ENCODE data around the gene RASSF8. TPM values are rescaled to one million over a fixed set of nuclear protein-coding genes. Genes with fewer than 3 reads are reported as not detected.

The RASSF8 gene
- total and polyA plus RNA-seq, 2 of the 8 experiments (the other 6 are each of a cell fraction or from before 2014, with no cell fraction given) = 6.4 to 46.7 TPM

- Histone ChIP-seq H3K18ac (ENCODE audit: extremely low read depth, low read length) (no peak overlapping the region), H2BK12ac (ENCODE audit: low read depth, low read length) (no peak overlapping the region), H4K5ac (ENCODE audit: insufficient read length, low read depth, low read length) (no peak overlapping the region), H3K4me2 (ENCODE audit: insufficient read depth in 1 of 2, low read depth in 2 of 2, low read length in 2 of 2) (no peak overlapping the region), H3K23me2 (ENCODE audit: low read depth, low read length) (no peaks in the 10 kb centered on the region), H3K79me2 (ENCODE audit: control insufficient read depth in 1 of 2, insufficient read depth in 2 of 2, low read length in 2 of 2) (no peaks in the 10 kb centered on the region), H4K20me1 (replicated peaks in 1 of 2; ENCODE audit: control insufficient read depth in 1 of 2, insufficient read depth in 2 of 2, low read length in 2 of 2) (no peaks in the 10 kb centered on the region), H3K4ac (replicated peaks; ENCODE audit: insufficient read length, low read depth, low read length) (no peak overlapping the region), H3K36me3 (ENCODE audit: control insufficient read depth in 2 of 4, insufficient read depth in 4 of 4, low read length in 3 of 4) (no peaks in the 10 kb centered on the region), H2BK5ac (ENCODE audit: low read depth, low read length) (no peak overlapping the region), H3K4me3 (ENCODE audit: extremely low read depth in 1 of 4, insufficient read depth in 2 of 4, low read depth in 3 of 4, low read length in 4 of 4) (no peak overlapping the region), H2BK20ac (ENCODE audit: low read length) (no peak overlapping the region), H3K9ac (replicated peaks in 1 of 4; ENCODE audit: extremely low read depth in 1 of 4, low read depth in 3 of 4, low read length in 3 of 4) (no peak overlapping the region), H3K9me3 (ENCODE audit: insufficient read depth in 2 of 2, low read depth in 1 of 2, low read length in 1 of 2) (no peaks in the 10 kb centered on the region), H3K56ac (replicated peaks; ENCODE audit: insufficient read length, low read depth, low read length) (no peak overlapping the region), H3K23ac (ENCODE audit: insufficient read length) (no peak overlapping the region), H2BK120ac (replicated peaks; ENCODE audit: low read depth, low read length) (no peak overlapping the region), H3K27ac (ENCODE audit: low read depth, low read length) (no peak overlapping the region), H2AK5ac (ENCODE audit: low read depth, low read length) (no peak overlapping the region), H3K79me1 (ENCODE audit: low read depth, low read length) (no peaks in the 10 kb centered on the region), H3K4me1 (replicated peaks in 1 of 4; ENCODE audit: control insufficient read depth in 3 of 4, insufficient read depth in 4 of 4, low read length in 3 of 4) (no peaks in the 10 kb centered on the region), H2BK15ac (ENCODE audit: low read length) (no peak overlapping the region), H4K91ac (replicated peaks; ENCODE audit: insufficient read length, low read length) (no peak overlapping the region), H4K8ac (ENCODE audit: extremely low read depth, insufficient read depth, low read length) (no peak overlapping the region), H3K27me3 (replicated peaks in 1 of 4; ENCODE audit: control insufficient read depth in 3 of 4, extremely low read depth in 1 of 4, insufficient read depth in 3 of 4, low read length in 3 of 4) (no peaks in the 10 kb centered on the region), H2AFZ (ENCODE audit: low read length) (no peak overlapping the region), H3K14ac (ENCODE audit: insufficient read length) (no peak overlapping the region)
- ChIA-PET POLR2A (ENCODE audit: partially characterized antibody) (interaction anchor here (1.5 kb wide), 1 partner anchor 10 kb away, joined by 5 read pairs; no protein-coding TSS in a partner anchor), CTCF (ENCODE audit: partially characterized antibody) (interaction anchor here (0.6 to 2.7 kb wide), 4 partner anchors 10 to 117 kb away, joined by 3 to 22 read pairs (median 4); no protein-coding TSS in a partner anchor)
- WGBS, 2 experiments (ENCODE audit: extremely low coverage in 1 of 2, insufficient coverage in 1 of 2, insufficient read length in 1 of 2, insufficient replicate concordance in 2 of 2, low coverage in 1 of 2, low lambda C conversion rate in 2 of 2, missing lambda C conversion rate in 1 of 2) = 86% methylated on average over 5 of the region's 5 CpGs; no CpG with 5 or more reads in 1 of the 2 experiments
- DNase-seq (ENCODE audit: low read depth in 1 of 2, low spot score in 2 of 2) = no peak
- FAIRE-seq = no peak
- TF ChIP-seq FOSL1 (IDR thresholded peaks at IDR 0.05; ENCODE audit: insufficient read depth, low read depth, low read length) (no peak), POLR2A (IDR thresholded peaks at IDR 0.05; ENCODE audit: control extremely low read depth in 1 of 2, low read depth in 2 of 2, low read length in 2 of 2) (no peak), CHD1 (IDR thresholded peaks at IDR 0.05; ENCODE audit: low read depth, low read length) (no peak), BCL11A (IDR thresholded peaks at IDR 0.05; ENCODE audit: low read depth in 2 of 2, low read length in 2 of 2) (no peak), ATF2 (IDR thresholded peaks at IDR 0.05; ENCODE audit: low read length) (no peak), RXRA (IDR thresholded peaks at IDR 0.05; ENCODE audit: insufficient read depth, low read depth, low read length) (no peak), RAD21 (IDR thresholded peaks at IDR 0.05 in 1 of 2, conservative IDR thresholded peaks at IDR 0.05 in 1 of 2; ENCODE audit: low read depth in 2 of 2, low read length in 2 of 2) (no peak), EZH2 (IDR thresholded peaks at IDR 0.05; ENCODE audit: low read depth, low read length, severe bottlenecking) (no peak), CHD2 (IDR thresholded peaks at IDR 0.05; ENCODE audit: low read length) (no peak)
- TF ChIP-seq, protein P1, sequence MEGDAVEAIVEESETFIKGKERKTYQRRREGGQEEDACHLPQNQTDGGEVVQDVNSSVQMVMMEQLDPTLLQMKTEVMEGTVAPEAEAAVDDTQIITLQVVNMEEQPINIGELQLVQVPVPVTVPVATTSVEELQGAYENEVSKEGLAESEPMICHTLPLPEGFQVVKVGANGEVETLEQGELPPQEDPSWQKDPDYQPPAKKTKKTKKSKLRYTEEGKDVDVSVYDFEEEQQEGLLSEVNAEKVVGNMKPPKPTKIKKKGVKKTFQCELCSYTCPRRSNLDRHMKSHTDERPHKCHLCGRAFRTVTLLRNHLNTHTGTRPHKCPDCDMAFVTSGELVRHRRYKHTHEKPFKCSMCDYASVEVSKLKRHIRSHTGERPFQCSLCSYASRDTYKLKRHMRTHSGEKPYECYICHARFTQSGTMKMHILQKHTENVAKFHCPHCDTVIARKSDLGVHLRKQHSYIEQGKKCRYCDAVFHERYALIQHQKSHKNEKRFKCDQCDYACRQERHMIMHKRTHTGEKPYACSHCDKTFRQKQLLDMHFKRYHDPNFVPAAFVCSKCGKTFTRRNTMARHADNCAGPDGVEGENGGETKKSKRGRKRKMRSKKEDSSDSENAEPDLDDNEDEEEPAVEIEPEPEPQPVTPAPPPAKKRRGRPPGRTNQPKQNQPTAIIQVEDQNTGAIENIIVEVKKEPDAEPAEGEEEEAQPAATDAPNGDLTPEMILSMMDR (IDR thresholded peaks at IDR 0.05; ENCODE audit: control extremely low read depth in 1 of 3, insufficient read depth in 1 of 3, low read depth in 1 of 3, low read length in 3 of 3) = no peak
Measured at GRCh38 chr12:26102953-26103352, 144.5 kb downstream of the RASSF8 start.
